Measurements from ENCODE around the gene ANKRD31.

GRCh38 chr5:75235711-75236110, 967 bp downstream of the ANKRD31 start:
- TF ChIP-seq CTCF (conservative IDR thresholded peaks at IDR 0.05; ENCODE audit: low read length) = no peak
- no peak for TF ChIP-seq EZH2phosphoT487 (IDR thresholded peaks at IDR 0.05; ENCODE audit: borderline replicate concordance, low read depth, low read length)
